Measurements from ENCODE around the gene PFAS. TPM values are rescaled to one million over a fixed set of nuclear protein-coding genes. Genes with fewer than 3 reads are reported as not detected.
A peak's percentile ranks its signal among the peaks of the same experiment; 100 is the strongest.

PFAS gene
- total RNA-seq, 2 experiments from 2014 or later, result 54.0 to 60.4 TPM

GRCh38 chr17:8277317-8277716 is 28.2 kb downstream of the PFAS start:
- no peaks in the 10 kb centered on the region for H3K27me3 Mint-ChIP-seq
- H3K4me3 Mint-ChIP-seq, result no peak overlapping the region
- no peaks in the 10 kb centered on the region for H3K9me3 Mint-ChIP-seq
- ChIA-PET CTCF (interaction anchor here (1.2 kb wide), 1 partner anchor 36 kb away, joined by 3 read pairs; no protein-coding TSS in a partner anchor), POLR2A (interaction anchor here (0.6 to 1.0 kb wide), 2 partner anchors 14 to 29 kb away, joined by 4 to 5 read pairs; partner anchors contain the start of gene CTC1)
- no peak overlapping the region for H3K27ac Mint-ChIP-seq
- no peak for DNase-seq
- no peaks in the 10 kb centered on the region for H3K36me3 Mint-ChIP-seq (ENCODE audit: low read depth)
- no peaks in the 10 kb centered on the region for H3K4me1 Mint-ChIP-seq

GRCh38 chr17:8282345-8282744 is 33.3 kb downstream of the PFAS start:
- DNase-seq, result no peak
- Mint-ChIP-seq H3K4me1 (peaks cover 16% of the 10 kb centered on the region), H3K27me3 (no peaks in the 10 kb centered on the region), H3K27ac (no peak overlapping the region), H3K9me3 (no peaks in the 10 kb centered on the region), H3K4me3 (no peak overlapping the region), H3K36me3 (ENCODE audit: low read depth) (no peaks in the 10 kb centered on the region)
- CTCF ChIA-PET, result interaction anchor here (1.9 kb wide), 1 partner anchor 11 kb away, joined by 4 read pairs; no protein-coding TSS in a partner anchor
- POLR2A ChIA-PET, result no interaction called here

- DNase-seq, result no peak
- CTCF ChIA-PET, result interaction anchor here (0.6 to 1.9 kb wide), 4 partner anchors 10 to 136 kb away, joined by 3 to 10 read pairs (median 4); partner anchors contain the start of gene SLC25A35
- Mint-ChIP-seq H3K4me1 (peaks cover 26% of the 10 kb centered on the region), H3K36me3 (ENCODE audit: low read depth) (peaks cover 1% of the 10 kb centered on the region), H3K27me3 (no peaks in the 10 kb centered on the region), H3K4me3 (no peak overlapping the region), H3K9me3 (no peaks in the 10 kb centered on the region), H3K27ac (peak overlapping the region; percentile 76)
- POLR2A ChIA-PET, result interaction anchor here (0.6 kb wide), 2 partner anchors 12 to 54 kb away, joined by 3 read pairs; partner anchors contain the start of gene SLC25A35
Observed at GRCh38 chr17:8283356-8283755, 34.3 kb downstream of the PFAS start.

GRCh38 chr17:8284126-8284525 is 35.0 kb downstream of the PFAS start:
- H3K36me3 Mint-ChIP-seq (ENCODE audit: low read depth), result peaks cover 4% of the 10 kb centered on the region
- peaks cover 27% of the 10 kb centered on the region for H3K4me1 Mint-ChIP-seq
- no peaks in the 10 kb centered on the region for H3K27me3 Mint-ChIP-seq
- DNase-seq, result no peak
- no peaks in the 10 kb centered on the region for H3K9me3 Mint-ChIP-seq
- ChIA-PET POLR2A (no interaction called here), CTCF (interaction anchor here (1.7 kb wide), 1 partner anchor 11 kb away, joined by 10 read pairs; the partner anchor contains the start of gene SLC25A35)
- peak overlapping the region; percentile 76 for H3K27ac Mint-ChIP-seq
- H3K4me3 Mint-ChIP-seq, result no peak overlapping the region

- peaks cover 17% of the 10 kb centered on the region for H3K36me3 Mint-ChIP-seq (ENCODE audit: low read depth)
- H3K9me3 Mint-ChIP-seq, result no peaks in the 10 kb centered on the region
- H3K4me1 Mint-ChIP-seq, result peaks cover 41% of the 10 kb centered on the region
- DNase-seq, result no peak
- H3K27ac Mint-ChIP-seq, result no peak overlapping the region
- POLR2A ChIA-PET, result no interaction called here
- H3K27me3 Mint-ChIP-seq, result no peaks in the 10 kb centered on the region
- CTCF ChIA-PET, result interaction anchor here (0.7 kb wide), 1 partner anchor 10 kb away, joined by 3 read pairs; the partner anchor contains the start of gene SLC25A35
- H3K4me3 Mint-ChIP-seq, result no peak overlapping the region
Observed at GRCh38 chr17:8285270-8286181, 36.4 kb downstream of the PFAS start.

GRCh38 chr17:8287651-8288335 is 38.7 kb downstream of the PFAS start:
- no peak for DNase-seq
- peak overlapping the region; percentile 97 for H3K27ac Mint-ChIP-seq
- peaks cover 22% of the 10 kb centered on the region for H3K36me3 Mint-ChIP-seq (ENCODE audit: low read depth)
- ChIA-PET CTCF (no interaction called here), POLR2A (no interaction called here)
- peaks cover 48% of the 10 kb centered on the region for H3K4me1 Mint-ChIP-seq
- no peaks in the 10 kb centered on the region for H3K9me3 Mint-ChIP-seq
- H3K27me3 Mint-ChIP-seq, result no peaks in the 10 kb centered on the region
- H3K4me3 Mint-ChIP-seq, result peak overlapping the region; percentile 93

GRCh38 chr17:8288336-8289102 is 39.4 kb downstream of the PFAS start, which contains the start of gene RANGRF:
TSS of gene RANGRF (plus strand) at chr17:8288670. CDS start at chr17:8288789, 119 bp downstream.
- ChIA-PET POLR2A (interaction anchor here (0.5 to 0.9 kb wide), 3 partner anchors 38 to 115 kb away, joined by 3 to 5 read pairs (median 4); partner anchors contain the start of gene CTC1), CTCF (interaction anchor here (0.7 to 1.0 kb wide), 2 partner anchors 12 to 37 kb away, joined by 3 read pairs; no protein-coding TSS in a partner anchor)
- DNase-seq, result peak; percentile 88
- no peaks in the 10 kb centered on the region for H3K27me3 Mint-ChIP-seq
- H3K27ac Mint-ChIP-seq, result peak within 1 kb of the TSS; percentile 97
- no peaks in the 10 kb centered on the region for H3K9me3 Mint-ChIP-seq
- H3K4me1 Mint-ChIP-seq, result peaks cover 48% of the 10 kb centered on the region
- H3K36me3 Mint-ChIP-seq (ENCODE audit: low read depth), result peaks cover 22% of the 10 kb centered on the region
- H3K4me3 Mint-ChIP-seq, result peak within 1 kb of the TSS; percentile 93

- Mint-ChIP-seq H3K27me3 (no peaks in the 10 kb centered on the region), H3K4me3 (peak overlapping the region; percentile 93), H3K27ac (peak overlapping the region; percentile 97), H3K4me1 (peaks cover 45% of the 10 kb centered on the region), H3K36me3 (ENCODE audit: low read depth) (peaks cover 22% of the 10 kb centered on the region), H3K9me3 (no peaks in the 10 kb centered on the region)
- no peak for DNase-seq
- ChIA-PET POLR2A (interaction anchor here (0.5 to 0.9 kb wide), 3 partner anchors 38 to 116 kb away, joined by 3 to 5 read pairs (median 4); partner anchors contain the start of gene CTC1), CTCF (interaction anchor here (0.7 to 1.0 kb wide), 2 partner anchors 12 to 37 kb away, joined by 3 read pairs; no protein-coding TSS in a partner anchor)
Observed at GRCh38 chr17:8289103-8289397, 40.0 kb downstream of the PFAS start.

- Mint-ChIP-seq H3K4me3 (peak overlapping the region; percentile 93), H3K27me3 (no peaks in the 10 kb centered on the region), H3K27ac (no peak overlapping the region), H3K4me1 (peaks cover 50% of the 10 kb centered on the region), H3K36me3 (ENCODE audit: low read depth) (peaks cover 22% of the 10 kb centered on the region), H3K9me3 (no peaks in the 10 kb centered on the region)
- DNase-seq, result no peak
- ChIA-PET CTCF (no interaction called here), POLR2A (no interaction called here)
Observed at GRCh38 chr17:8290043-8290442, 41.0 kb downstream of the PFAS start.

- no peaks in the 10 kb centered on the region for H3K27me3 Mint-ChIP-seq
- CTCF ChIA-PET, result interaction anchor here (0.6 kb wide), 1 partner anchor 47 kb away, joined by 3 read pairs; no protein-coding TSS in a partner anchor
- no peak overlapping the region for H3K4me3 Mint-ChIP-seq
- no peak for DNase-seq
- peak overlapping the region; percentile 2 for H3K27ac Mint-ChIP-seq
- no peaks in the 10 kb centered on the region for H3K9me3 Mint-ChIP-seq
- H3K36me3 Mint-ChIP-seq (ENCODE audit: low read depth), result peaks cover 25% of the 10 kb centered on the region
- POLR2A ChIA-PET, result no interaction called here
- peaks cover 61% of the 10 kb centered on the region for H3K4me1 Mint-ChIP-seq
Observed at GRCh38 chr17:8292639-8293395, 43.7 kb downstream of the PFAS start.

GRCh38 chr17:8294361-8294760 is 45.3 kb downstream of the PFAS start:
- Mint-ChIP-seq H3K27ac (peak overlapping the region; percentile 88), H3K36me3 (ENCODE audit: low read depth) (peaks cover 19% of the 10 kb centered on the region), H3K27me3 (no peaks in the 10 kb centered on the region), H3K4me3 (peak overlapping the region; percentile 79), H3K9me3 (no peaks in the 10 kb centered on the region), H3K4me1 (peaks cover 52% of the 10 kb centered on the region)
- ChIA-PET POLR2A (no interaction called here), CTCF (interaction anchor here (0.6 to 1.6 kb wide), 6 partner anchors 12 to 627 kb away, joined by 3 to 4 read pairs (median 3); no protein-coding TSS in a partner anchor)
- no peak for DNase-seq

All from activated CD4-positive, alpha-beta T cell treated with anti-CD3 and anti-CD28 coated beads, Interleukin-2, amount 10 ng/mL, durations not matched to agents 7 days and 5 days (primary cell).